Mesendoderm (in vitro differentiated cells): ENCODE data around the gene PPP1CC.

Source experiments
- DNase-seq: peaks from one replicate; pipeline ENCODE4 v3.0.0; 2013
- H2AK5ac ChIP-seq: 2 replicates; pipeline ENCODE4 v1.6.1; 2013; ENCODE audit warnings: low read length, inconsistent platforms
- H2BK120ac ChIP-seq: 2 replicates; pipeline ENCODE4 v1.6.1; 2013; ENCODE audit warnings: low read depth, mild to moderate bottlenecking, low read length, moderate library complexity, mixed read lengths
- H2BK15ac ChIP-seq: replicated peaks from 2 replicates; pipeline ENCODE4 v1.6.1; 2013; ENCODE audit warnings: low read depth, mild to moderate bottlenecking, moderate library complexity
- H2BK5ac ChIP-seq: 2 replicates; pipeline ENCODE4 v1.6.1; 2013; ENCODE audit warnings: low read length, inconsistent platforms
- H3K18ac ChIP-seq: 2 replicates; pipeline ENCODE4 v1.6.1; 2013; ENCODE audit warnings: mild to moderate bottlenecking, low read length, mixed read lengths
- H3K23ac ChIP-seq: one replicate; pipeline ENCODE4 v1.6.1; 2013; ENCODE audit warnings: low read length
- H3K27ac ChIP-seq: 2 replicates; pipeline ENCODE4 v1.5.1; 2013; ENCODE audit warnings: low read depth, mild to moderate bottlenecking, inconsistent platforms, low read length, moderate library complexity
- H3K27me3 ChIP-seq: 2 replicates; pipeline ENCODE4 v1.6.1; 2013; ENCODE audit warnings: low read length, control low read depth, mild to moderate bottlenecking, inconsistent platforms; ENCODE audit not compliant: insufficient read depth, poor library complexity
- H3K36me3 ChIP-seq: 2 replicates; pipeline ENCODE4 v1.6.1; 2013; ENCODE audit warnings: low read length, inconsistent platforms; ENCODE audit not compliant: control insufficient read depth, insufficient read depth
- H3K4ac ChIP-seq: one replicate; pipeline ENCODE4 v1.6.1; 2013; ENCODE audit warnings: low read depth, mild to moderate bottlenecking, low read length, moderate library complexity
- H3K4me1 ChIP-seq: 2 replicates; pipeline ENCODE4 v1.6.1; 2013; ENCODE audit warnings: low read depth, low read length, inconsistent platforms; ENCODE audit not compliant: control insufficient read depth
- H3K4me2 ChIP-seq: 2 replicates; pipeline ENCODE4 v1.6.1; 2013; ENCODE audit warnings: low read length
- H3K4me3 ChIP-seq: 2 replicates; pipeline ENCODE4 v1.5.1; 2013; ENCODE audit warnings: mild to moderate bottlenecking, low read length
- H3K56ac ChIP-seq: one replicate; pipeline ENCODE4 v1.6.1; 2013; ENCODE audit warnings: low read length
- H3K79me1 ChIP-seq: 2 replicates; pipeline ENCODE4 v1.6.1; 2013; ENCODE audit warnings: low read length, inconsistent platforms
- H3K79me2 ChIP-seq: 2 replicates; pipeline ENCODE4 v1.6.1; 2013; ENCODE audit warnings: mild to moderate bottlenecking, low read length; ENCODE audit not compliant: control insufficient read depth, insufficient read depth
- H3K9ac ChIP-seq: 2 replicates; pipeline ENCODE4 v1.6.1; 2013; ENCODE audit warnings: low read length, inconsistent platforms
- H4K5ac ChIP-seq: one replicate; pipeline ENCODE4 v1.6.1; 2013; ENCODE audit warnings: low read length
- H4K8ac ChIP-seq: one replicate; pipeline ENCODE4 v1.6.1; 2013; ENCODE audit warnings: low read depth, mild to moderate bottlenecking, control low read depth, low read length, moderate library complexity
- WGBS: extraction: QIAGEN DNeasy Blood & Tissue Kit; methylation state at CpG from one replicate; pipeline ENCODE4 v1.1.7; 2013; ENCODE audit warnings: low lambda C conversion rate, missing lambda C conversion rate; ENCODE audit not compliant: insufficient coverage; ENCODE audit errors: extremely low coverage; 5-methylcytosine and 5-hydroxymethylcytosine counted together

The PPP1CC gene

DNA sequence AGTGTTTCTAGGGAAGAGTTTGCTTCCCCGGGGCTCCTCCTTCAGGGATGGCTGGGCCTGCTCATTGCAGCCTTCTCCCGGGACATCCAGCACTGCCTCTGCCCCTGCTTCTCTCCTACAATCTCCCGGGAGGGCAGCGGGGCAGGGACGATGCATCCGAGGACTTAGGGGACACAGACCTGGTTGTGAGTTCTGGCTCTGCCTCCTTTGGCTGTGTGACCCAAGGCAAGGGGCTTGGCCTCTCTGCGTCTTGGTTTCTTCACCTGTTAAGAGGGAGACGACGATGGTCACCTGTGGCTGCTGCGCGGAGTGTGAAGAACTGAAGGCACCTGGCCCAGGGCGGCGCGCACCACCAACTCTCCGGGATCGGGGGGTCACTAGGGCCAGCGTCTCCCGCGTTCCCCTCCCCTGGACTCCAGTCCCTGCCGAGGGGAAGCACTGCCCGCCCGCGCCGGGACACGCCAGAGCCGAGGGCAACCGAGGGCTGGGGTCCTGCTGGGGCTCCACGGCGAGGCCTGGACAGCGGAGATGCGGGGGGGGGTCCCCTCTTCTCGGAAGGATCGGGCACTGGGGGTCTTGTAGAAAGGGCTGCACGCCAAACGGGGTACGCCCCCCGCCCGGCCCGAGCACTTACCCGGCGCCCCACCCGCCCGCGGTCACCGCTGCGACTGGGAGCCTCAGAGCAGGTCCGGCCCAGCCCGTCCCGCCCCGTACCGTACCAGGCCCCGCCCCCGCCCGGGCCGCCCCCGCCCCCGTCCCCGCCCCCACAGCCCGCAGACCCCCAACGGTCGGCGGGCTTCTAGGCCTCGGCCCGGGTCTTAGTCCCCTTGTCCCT, 54.0 kb downstream of the PPP1CC start, which contains the start of gene HVCN1:
Gene HVCN1 (minus strand): TSS at position 670 of the 835 bp plus-strand sequence. CDS start 5,870 bp downstream, outside the sequence.
- Histone ChIP-seq H3K4ac (peak within 1 kb of the TSS; percentile 26), H2BK5ac (peak within 1 kb of the TSS; percentile 99), H3K4me3 (peak within 1 kb of the TSS; percentile 40), H3K36me3 (no peaks in the 10 kb centered on the region), H3K56ac (peak within 1 kb of the TSS; percentile 100), H2AK5ac (no peak within 1 kb of the TSS), H3K4me1 (peaks cover 6% of the 10 kb centered on the region), H4K8ac (no peak within 1 kb of the TSS), H3K27ac (peak within 1 kb of the TSS; percentile 86), H3K79me2 (no peaks in the 10 kb centered on the region), H3K79me1 (no peaks in the 10 kb centered on the region), H2BK15ac (no peak within 1 kb of the TSS), H4K5ac (no peak within 1 kb of the TSS), H2BK120ac (no peak within 1 kb of the TSS), H3K27me3 (no peaks in the 10 kb centered on the region), H3K4me2 (peak within 1 kb of the TSS; percentile 96), H3K18ac (peak within 1 kb of the TSS; percentile 44), H3K23ac (no peak within 1 kb of the TSS), H3K9ac (peak within 1 kb of the TSS; percentile 95)
- peak; percentile 23 for DNase-seq
- WGBS, result no CpG with 5 or more reads among the region's 64 CpGs

GRCh38 chr12:110687396-110688169, 55.1 kb downstream of the PPP1CC start:
- Histone ChIP-seq H2BK5ac (no peak overlapping the region), H3K4me2 (no peak overlapping the region), H3K4ac (no peak overlapping the region), H2AK5ac (no peak overlapping the region), H3K27me3 (no peaks in the 10 kb centered on the region), H3K27ac (no peak overlapping the region), H3K79me2 (no peaks in the 10 kb centered on the region), H4K8ac (no peak overlapping the region), H2BK15ac (no peak overlapping the region), H3K56ac (peak overlapping the region; percentile 78), H4K5ac (no peak overlapping the region), H3K4me1 (peaks cover 6% of the 10 kb centered on the region), H3K4me3 (no peak overlapping the region), H3K36me3 (no peaks in the 10 kb centered on the region), H3K79me1 (no peaks in the 10 kb centered on the region), H3K9ac (no peak overlapping the region), H3K23ac (no peak overlapping the region), H3K18ac (no peak overlapping the region), H2BK120ac (no peak overlapping the region)
- WGBS, result no CpG with 5 or more reads among the region's 15 CpGs
- DNase-seq, result no peak

DNA sequence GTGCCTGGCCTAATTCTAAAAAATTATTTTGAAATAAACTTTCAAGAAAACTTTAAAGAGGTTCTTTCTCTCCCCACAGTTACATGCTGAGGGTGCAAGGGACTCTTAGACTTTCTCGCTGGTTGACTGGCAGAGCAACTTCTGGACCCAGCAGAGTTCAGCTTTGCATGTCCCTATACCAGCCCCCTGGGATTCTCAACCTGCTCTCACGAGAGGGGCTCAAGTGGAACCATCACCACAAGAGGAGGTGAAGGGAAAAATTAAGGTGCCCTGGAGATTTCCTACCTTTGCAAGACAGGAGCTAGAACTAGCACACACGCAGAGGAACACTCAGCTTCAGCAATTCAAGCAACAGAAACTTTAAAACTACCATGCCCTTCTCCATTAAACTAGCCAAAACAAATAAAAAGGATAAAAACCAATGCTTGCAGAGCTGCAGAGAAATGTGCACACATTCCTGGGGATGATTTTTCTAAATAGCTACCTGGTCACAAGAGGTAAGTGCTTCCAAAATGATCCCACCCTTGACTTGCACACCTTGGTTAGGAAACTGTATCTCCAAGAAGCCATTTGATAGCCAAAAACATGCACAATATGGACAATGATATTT, 56.3 kb downstream of the PPP1CC start:
- H3K9ac ChIP-seq, result no peak overlapping the region
- H3K18ac ChIP-seq, result no peak overlapping the region
- no peak overlapping the region for H3K23ac ChIP-seq
- H2BK120ac ChIP-seq, result no peak overlapping the region
- H2AK5ac ChIP-seq, result no peak overlapping the region
- no peak overlapping the region for H4K5ac ChIP-seq
- DNase-seq, result no peak
- H2BK5ac ChIP-seq, result no peak overlapping the region
- H3K4me2 ChIP-seq, result no peak overlapping the region
- H3K27me3 ChIP-seq, result no peaks in the 10 kb centered on the region
- no peaks in the 10 kb centered on the region for H3K36me3 ChIP-seq
- WGBS, result no CpG with 5 or more reads among the region's 3 CpGs
- no peak overlapping the region for H3K4ac ChIP-seq
- H3K56ac ChIP-seq, result no peak overlapping the region
- H3K4me1 ChIP-seq, result peaks cover 6% of the 10 kb centered on the region
- H4K8ac ChIP-seq, result no peak overlapping the region
- no peak overlapping the region for H2BK15ac ChIP-seq
- H3K79me2 ChIP-seq, result no peaks in the 10 kb centered on the region
- no peak overlapping the region for H3K4me3 ChIP-seq
- H3K79me1 ChIP-seq, result no peaks in the 10 kb centered on the region
- no peak overlapping the region for H3K27ac ChIP-seq

GRCh38 chr12:110684312-110684836, 58.3 kb downstream of the PPP1CC start:
- Histone ChIP-seq H3K56ac (no peak overlapping the region), H2AK5ac (no peak overlapping the region), H2BK5ac (no peak overlapping the region), H3K4ac (no peak overlapping the region), H3K79me1 (no peaks in the 10 kb centered on the region), H3K23ac (no peak overlapping the region), H3K9ac (no peak overlapping the region), H2BK15ac (no peak overlapping the region), H3K27me3 (no peaks in the 10 kb centered on the region), H4K5ac (no peak overlapping the region), H2BK120ac (no peak overlapping the region), H3K4me3 (no peak overlapping the region), H3K36me3 (no peaks in the 10 kb centered on the region), H3K79me2 (no peaks in the 10 kb centered on the region), H4K8ac (no peak overlapping the region), H3K18ac (no peak overlapping the region), H3K4me2 (no peak overlapping the region), H3K4me1 (peaks cover 2% of the 10 kb centered on the region), H3K27ac (no peak overlapping the region)
- no CpG with 5 or more reads among the region's 7 CpGs for WGBS
- no peak for DNase-seq

DNA sequence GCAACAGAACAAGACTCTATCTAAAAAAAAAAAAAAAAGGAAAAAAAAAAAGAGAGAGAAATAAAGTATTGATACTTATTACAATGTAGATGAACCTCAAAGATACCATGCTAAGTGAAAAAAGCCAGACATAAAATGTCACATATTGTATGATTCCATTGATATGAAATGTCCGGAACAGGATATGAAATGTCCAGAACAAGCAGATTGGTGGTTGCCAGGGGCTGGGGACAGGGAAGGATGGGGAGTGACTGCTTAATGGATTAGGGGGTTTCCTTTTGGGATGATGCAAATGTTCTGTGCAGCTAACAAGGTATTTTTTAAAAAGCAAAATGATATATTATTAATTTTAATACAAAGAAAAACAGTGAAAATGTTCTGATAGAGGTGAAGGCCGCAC, 58.8 kb downstream of the PPP1CC start:
- Histone ChIP-seq H3K18ac (no peak overlapping the region), H3K4me2 (no peak overlapping the region), H3K27me3 (no peaks in the 10 kb centered on the region), H3K27ac (no peak overlapping the region), H3K4ac (no peak overlapping the region), H4K5ac (no peak overlapping the region), H2BK120ac (no peak overlapping the region), H3K79me1 (no peaks in the 10 kb centered on the region), H4K8ac (no peak overlapping the region), H3K4me1 (peaks cover 2% of the 10 kb centered on the region), H3K36me3 (no peaks in the 10 kb centered on the region), H3K79me2 (no peaks in the 10 kb centered on the region), H2BK15ac (no peak overlapping the region), H3K23ac (no peak overlapping the region), H2BK5ac (no peak overlapping the region), H3K4me3 (no peak overlapping the region), H3K56ac (no peak overlapping the region), H2AK5ac (no peak overlapping the region), H3K9ac (no peak overlapping the region)
- WGBS, result no CpG with 5 or more reads among the region's 2 CpGs
- no peak for DNase-seq
